ENCODE measurements around the gene TLE3.

- TF ChIP-seq CTCF (IDR thresholded peaks at IDR 0.05; ENCODE audit: poor library complexity) (no peak), EZH2 (IDR thresholded peaks at IDR 0.05; ENCODE audit: borderline replicate concordance) (no peak)
Measured at GRCh38 chr15:70043590-70043989, 54.1 kb downstream of the TLE3 start.

Data from hepatocyte (in vitro differentiated cells).